Breast epithelium (tissue), 3 donors: Measurements from ENCODE around the gene DNTTIP2.
"Not testable (repeated sequence)": the region's sequence is repeated elsewhere in the genome, so short reads cannot be mapped to it uniquely, and the experiment has no call there.

ENCODE experiments used
- CTCF ChIP-seq, 3 donors: fragments of 450-650 bp; IDR thresholded peaks; one replicate each; pipeline ENCODE4 v1.5.1; 2016 to 2017; ENCODE audit warnings: antibody characterized with exemption in 3 of 3, mild to moderate bottlenecking in 3 of 3, moderate library complexity in 3 of 3
- POLR2A ChIP-seq: fragments of 450-650 bp; IDR thresholded peaks from one replicate; pipeline ENCODE4 v1.6.1; 2016; ENCODE audit warnings: antibody characterized with exemption, mild to moderate bottlenecking, moderate library complexity
- POLR2AphosphoS5 ChIP-seq, 3 donors: sonication (generic); formaldehyde crosslinking; IDR thresholded peaks; one replicate each; pipeline ENCODE4 v1.6.1; 2017; ENCODE audit warnings: antibody characterized with exemption in 3 of 3

- TF ChIP-seq POLR2AphosphoS5 (IDR thresholded peaks at IDR 0.05); POLR2A; CTCF (IDR thresholded peaks at IDR 0.05): not testable (repeated sequence)
Measured at GRCh38 chr1:93833293-93833692, 45.7 kb downstream of the DNTTIP2 start.
